ENCODE results near the gene TNXB.
"Not testable (repeated sequence)": the region's sequence is repeated elsewhere in the genome, so short reads cannot be mapped to it uniquely, and the experiment has no call there.

TNXB gene

GRCh38 chr6:32039321-32040274 is 69.5 kb downstream of the TNXB start:
- DNase-seq (ENCODE audit: low spot score) = not testable (repeated sequence)

GRCh38 chr6:32038878-32039277 is 70.3 kb downstream of the TNXB start:
- not testable (repeated sequence) for DNase-seq (ENCODE audit: low spot score)

- not testable (repeated sequence) for DNase-seq (ENCODE audit: low spot score)
Measured at GRCh38 chr6:32037598-32038524, 71.3 kb downstream of the TNXB start, which contains the start of gene CYP21A2. CYP21A2 (plus strand) TSS chr6:32038415; CDS start chr6:32038423, 8 bp downstream.

DNA sequence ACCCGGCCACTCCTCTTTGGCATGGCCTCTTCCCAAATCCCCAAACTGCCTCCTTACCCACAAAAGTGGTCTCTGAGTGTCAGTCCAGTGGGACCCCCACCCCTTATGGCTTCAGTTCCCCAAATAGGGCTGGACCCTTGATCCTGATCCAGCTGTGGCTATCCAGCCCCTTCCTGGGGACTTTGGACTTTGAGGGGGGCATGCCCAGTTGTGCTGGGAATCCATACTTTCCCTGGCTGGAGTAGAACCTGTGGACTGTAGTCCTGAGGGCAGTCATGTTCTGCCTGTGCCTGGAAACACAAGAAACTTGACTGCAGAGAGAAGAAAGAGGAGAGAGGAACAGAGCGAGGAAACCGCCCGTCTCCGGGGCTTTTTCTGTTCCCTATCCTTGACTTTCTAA is 72.0 kb downstream of the TNXB start:
- DNase-seq (ENCODE audit: low spot score) = not testable (repeated sequence)

DNA sequence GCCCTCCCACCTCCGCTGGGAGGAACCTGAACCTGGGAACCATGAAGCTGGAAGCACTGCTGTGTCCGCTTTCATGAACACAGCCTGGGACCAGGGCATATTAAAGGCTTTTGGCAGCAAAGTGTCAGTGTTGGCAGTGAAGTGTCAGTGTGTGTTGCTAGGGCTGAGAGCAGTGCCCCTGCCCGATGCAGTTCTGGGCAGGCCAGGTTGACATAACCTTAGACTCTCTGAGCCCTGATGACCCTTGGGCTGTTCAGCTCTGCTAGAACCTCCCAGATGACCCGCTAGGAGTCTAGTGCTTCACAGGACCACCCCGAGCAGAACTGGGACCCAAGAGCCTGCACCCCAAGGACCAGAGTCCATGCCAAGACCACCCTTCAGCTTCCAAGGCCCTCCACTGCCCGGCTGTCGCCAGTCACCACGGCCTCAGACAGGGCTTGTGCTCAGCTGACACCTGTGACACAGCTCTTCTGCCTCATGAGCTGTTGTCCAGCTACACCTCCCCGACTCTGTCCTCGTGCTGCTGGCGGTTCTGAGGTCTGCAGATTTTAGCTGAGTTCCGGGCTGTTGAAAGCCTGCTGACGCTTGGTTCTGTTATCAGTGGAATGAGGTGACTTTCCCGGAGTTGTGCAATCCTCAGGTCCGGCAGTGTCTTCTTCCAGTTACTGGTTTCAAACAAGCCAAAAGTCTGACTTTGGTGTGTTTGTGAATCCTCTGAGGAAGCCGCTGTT is 73.7 kb downstream of the TNXB start:
- DNase-seq (ENCODE audit: low spot score) = not testable (repeated sequence)

DNA sequence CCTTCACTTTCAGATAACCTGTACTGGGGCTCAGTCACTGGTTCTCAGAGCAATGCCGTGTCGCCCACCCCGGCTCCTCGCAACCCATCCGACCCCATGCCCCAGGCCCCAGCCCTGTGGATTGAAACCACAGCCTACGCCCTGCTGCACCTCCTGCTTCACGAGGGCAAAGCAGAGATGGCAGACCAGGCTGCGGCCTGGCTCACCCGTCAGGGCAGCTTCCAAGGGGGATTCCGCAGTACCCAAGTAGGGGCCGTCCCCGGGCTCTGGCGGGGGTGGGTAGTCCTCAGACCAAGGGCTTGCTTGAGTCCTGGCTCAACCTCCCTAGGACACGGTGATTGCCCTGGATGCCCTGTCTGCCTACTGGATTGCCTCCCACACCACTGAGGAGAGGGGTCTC is 79.6 kb downstream of the TNXB start:
- DNase-seq (ENCODE audit: low spot score) = not testable (repeated sequence)

DNA sequence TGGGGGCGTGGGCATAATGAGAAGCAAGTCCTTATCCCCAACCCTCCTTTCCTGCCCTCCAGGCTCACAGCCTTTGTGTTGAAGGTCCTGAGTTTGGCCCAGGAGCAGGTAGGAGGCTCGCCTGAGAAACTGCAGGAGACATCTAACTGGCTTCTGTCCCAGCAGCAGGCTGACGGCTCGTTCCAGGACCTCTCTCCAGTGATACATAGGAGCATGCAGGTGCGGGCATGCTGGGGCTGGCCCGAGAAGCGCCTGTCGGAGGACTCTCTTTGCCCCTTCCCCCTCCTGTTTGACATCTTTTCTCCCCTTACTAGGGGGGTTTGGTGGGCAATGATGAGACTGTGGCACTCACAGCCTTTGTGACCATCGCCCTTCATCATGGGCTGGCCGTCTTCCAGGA is 80.5 kb downstream of the TNXB start:
- not testable (repeated sequence) for DNase-seq (ENCODE audit: low spot score)

DNA sequence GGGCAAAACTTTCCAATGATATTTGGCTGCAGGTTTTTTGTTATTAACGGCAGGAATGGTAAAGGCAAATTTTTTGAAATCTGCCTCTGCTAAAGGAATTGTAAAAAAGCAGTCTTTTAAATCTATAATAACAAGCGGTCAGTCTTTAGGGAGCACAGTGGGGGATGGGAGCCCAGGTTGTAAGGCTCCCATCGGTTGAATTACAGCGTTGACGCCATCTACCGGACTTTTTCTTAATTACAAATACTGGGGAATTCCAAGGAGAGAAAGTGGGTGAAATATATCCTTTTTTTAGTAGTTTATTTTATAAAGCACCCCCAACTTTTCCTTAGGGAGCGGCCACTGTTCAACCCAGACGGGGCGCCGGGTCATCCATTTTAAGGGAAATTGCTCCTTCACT is 87.0 kb downstream of the TNXB start:
- not testable (repeated sequence) for DNase-seq (ENCODE audit: low spot score)

DNA sequence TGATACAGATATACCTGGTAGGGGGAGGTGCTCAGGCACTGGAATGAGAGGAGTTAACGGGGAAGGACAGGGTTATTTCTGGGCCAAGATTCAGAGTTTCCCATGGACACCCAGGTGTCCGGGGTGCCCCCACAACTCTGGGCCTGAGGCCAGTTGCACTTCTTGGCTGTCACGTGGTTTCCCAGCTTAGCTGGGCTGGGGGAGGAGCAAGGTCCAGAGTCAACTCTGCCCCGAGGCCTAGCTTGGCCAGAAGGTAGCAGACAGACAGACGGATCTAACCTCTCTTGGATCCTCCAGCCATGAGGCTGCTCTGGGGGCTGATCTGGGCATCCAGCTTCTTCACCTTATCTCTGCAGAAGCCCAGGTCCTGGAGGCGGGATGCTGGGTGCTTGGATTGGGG is 94.6 kb downstream of the TNXB start, which contains the start of gene C4B:
TSS of gene C4B (plus strand) at position 249 of the 400 bp plus-strand sequence. CDS start at position 300, 51 bp downstream.
- not testable (repeated sequence) for DNase-seq (ENCODE audit: low spot score)

DNA sequence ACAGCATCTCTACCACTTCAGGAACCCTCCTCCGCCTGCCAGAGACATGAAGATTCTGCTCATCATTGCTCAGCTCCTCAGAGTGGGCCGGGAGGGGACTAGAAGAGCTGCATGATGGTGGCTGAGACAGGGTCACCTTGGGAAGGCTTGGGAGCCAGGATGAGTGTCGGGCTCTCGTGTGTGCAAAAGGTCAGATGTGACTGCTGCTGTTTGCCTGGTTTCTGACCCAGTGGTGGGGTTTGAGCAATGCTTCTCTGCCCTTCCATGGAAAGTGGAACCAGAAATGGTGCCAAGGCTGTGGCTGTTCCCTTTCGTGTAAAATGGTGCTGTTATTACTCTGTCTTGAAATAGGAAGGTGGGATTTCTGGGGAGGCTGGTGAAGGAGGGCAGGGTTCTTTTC is 95.4 kb downstream of the TNXB start:
- DNase-seq (ENCODE audit: low spot score) = not testable (repeated sequence)

DNA sequence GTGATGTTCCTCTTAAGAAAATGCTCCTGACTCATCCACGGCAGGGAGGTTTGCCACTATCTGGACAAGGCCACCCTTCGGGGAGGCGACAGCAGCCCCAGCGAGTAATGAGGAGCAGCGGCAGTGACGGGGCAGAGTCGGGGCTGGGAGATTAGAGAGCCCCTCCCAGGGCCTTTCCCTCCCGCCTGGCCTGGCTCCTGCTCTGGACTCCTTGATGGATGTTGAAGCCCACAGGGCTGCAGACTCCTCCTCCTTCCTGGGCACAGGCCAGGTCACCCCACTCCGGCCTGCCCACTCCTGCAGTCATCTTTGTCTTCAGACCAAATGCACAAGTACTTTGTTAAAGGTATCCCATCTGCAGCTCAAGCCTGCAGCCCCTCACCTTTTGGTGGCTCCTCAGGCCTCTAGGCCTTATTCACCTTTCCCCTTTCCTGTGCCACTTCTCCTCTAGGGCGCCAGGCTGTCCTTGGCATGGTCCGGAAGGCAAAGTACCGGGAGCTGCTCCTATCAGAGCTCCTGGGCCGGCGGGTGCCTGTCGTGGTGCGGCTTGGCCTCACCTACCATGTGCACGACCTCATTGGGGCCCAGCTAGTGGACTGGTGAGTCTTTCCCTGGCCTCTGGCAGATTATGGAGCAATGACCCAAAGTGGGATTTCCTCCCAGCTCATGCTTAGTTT is 96.1 kb downstream of the TNXB start:
- not testable (repeated sequence) for DNase-seq (ENCODE audit: low spot score)

DNA sequence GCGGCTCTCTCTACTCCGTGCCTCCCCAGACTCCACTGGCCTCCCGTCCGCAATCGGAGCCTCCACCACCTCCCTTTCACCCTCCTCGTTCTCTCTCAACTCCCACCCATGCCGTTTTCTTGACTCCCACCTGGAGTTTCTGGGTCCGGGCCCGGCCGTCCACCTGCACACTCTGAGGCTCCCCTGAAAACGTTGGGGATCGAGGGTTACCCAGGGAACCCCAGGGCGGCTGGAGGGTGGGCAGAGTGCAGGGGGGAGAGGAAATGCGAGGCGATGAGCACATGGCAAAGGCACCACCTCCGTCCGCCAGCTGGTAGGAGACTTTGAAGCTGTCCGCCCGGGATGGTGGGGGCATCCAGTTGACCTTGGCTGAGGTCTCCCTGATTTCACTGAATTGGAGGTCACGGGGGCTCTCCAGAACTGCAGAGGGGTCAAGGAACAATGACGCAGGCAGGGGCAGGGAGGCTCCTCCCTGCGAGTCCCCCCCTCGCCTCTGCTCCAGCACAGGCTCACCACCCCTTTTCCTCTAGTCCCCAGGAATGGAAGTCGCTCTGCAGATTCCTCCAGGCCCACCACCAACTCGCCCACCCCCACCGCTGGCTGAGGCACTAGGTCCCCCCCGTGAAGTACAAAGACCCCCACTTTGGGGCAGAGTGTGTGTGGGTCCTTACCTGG is 98.1 kb downstream of the TNXB start:
- DNase-seq (ENCODE audit: low spot score) = not testable (repeated sequence)

- DNase-seq (ENCODE audit: low spot score) = not testable (repeated sequence)
Measured at GRCh38 chr6:32009537-32009936, 99.6 kb downstream of the TNXB start.

GRCh38 chr6:32008616-32009015 is 100.5 kb downstream of the TNXB start:
- DNase-seq (ENCODE audit: low spot score) = not testable (repeated sequence)

DNA sequence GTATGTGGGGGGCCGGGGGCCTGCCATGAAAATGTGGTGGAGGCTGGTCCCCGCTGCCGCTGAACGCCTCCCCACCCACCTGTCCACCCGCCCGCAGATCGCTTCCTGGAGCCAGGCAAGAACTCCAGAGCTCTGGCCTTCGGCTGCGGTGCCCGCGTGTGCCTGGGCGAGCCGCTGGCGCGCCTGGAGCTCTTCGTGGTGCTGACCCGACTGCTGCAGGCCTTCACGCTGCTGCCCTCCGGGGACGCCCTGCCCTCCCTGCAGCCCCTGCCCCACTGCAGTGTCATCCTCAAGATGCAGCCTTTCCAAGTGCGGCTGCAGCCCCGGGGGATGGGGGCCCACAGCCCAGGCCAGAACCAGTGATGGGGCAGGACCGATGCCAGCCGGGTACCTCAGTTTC is 101.1 kb downstream of the TNXB start:
- not testable (repeated sequence) for DNase-seq (ENCODE audit: low spot score)

DNA sequence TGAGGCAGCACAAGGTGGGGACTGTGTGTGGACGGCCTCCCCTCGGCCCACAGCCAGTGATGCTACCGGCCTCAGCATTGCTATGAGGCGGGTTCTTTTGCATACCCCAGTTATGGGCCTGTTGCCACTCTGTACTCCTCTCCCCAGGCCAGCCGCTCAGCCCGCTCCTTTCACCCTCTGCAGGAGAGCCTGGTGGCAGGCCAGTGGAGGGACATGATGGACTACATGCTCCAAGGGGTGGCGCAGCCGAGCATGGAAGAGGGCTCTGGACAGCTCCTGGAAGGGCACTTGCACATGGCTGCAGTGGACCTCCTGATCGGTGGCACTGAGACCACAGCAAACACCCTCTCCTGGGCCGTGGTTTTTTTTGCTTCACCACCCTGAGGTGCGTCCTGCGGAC is 102.1 kb downstream of the TNXB start:
- DNase-seq (ENCODE audit: low spot score) = not testable (repeated sequence)

GRCh38 chr6:32005991-32006529 is 103.1 kb downstream of the TNXB start:
- DNase-seq (ENCODE audit: low spot score) = not testable (repeated sequence)

DNA sequence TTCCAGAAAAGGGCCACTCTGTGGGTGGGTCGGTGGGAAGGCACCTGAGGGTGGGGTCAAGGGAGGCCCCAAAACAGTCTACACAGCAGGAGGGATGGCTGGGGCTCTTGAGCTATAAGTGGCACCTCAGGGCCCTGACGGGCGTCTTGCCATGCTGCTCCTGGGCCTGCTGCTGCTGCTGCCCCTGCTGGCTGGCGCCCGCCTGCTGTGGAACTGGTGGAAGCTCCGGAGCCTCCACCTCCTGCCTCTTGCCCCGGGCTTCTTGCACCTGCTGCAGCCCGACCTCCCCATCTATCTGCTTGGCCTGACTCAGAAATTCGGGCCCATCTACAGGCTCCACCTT is 103.6 kb downstream of the TNXB start:
- not testable (repeated sequence) for DNase-seq (ENCODE audit: low spot score)

DNA sequence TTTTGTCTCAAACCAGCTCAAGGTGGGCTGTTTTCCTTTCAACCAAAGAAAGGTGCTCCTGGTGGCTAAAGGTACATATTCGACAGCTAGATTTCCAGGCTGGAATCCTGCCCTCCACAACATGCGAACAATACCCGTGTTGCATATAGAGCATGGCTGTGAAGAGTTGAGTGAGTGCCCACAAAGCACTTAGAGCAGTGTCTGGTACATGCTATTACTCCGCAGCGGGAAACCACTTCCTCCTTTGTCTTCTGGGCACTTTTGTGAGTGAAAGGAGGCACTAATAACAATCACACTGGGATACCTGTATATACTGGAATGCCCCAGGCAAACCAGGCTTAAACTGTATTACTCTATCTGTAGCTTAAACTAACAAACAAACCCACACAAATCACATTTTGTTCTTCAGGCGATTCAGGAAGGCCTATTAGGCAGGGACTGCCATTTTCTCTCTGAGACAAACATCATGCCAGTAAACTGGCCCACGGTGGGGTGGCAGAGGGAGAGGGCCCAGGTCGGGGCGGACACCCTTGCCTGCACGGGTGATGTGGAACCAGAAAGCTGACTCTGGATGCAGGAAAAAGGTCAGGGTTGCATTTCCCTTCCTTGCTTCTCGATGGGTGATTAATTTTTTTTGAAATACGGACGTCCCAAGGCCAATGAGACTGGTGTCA is 104.1 kb downstream of the TNXB start:
- DNase-seq (ENCODE audit: low spot score) = not testable (repeated sequence)

DNA sequence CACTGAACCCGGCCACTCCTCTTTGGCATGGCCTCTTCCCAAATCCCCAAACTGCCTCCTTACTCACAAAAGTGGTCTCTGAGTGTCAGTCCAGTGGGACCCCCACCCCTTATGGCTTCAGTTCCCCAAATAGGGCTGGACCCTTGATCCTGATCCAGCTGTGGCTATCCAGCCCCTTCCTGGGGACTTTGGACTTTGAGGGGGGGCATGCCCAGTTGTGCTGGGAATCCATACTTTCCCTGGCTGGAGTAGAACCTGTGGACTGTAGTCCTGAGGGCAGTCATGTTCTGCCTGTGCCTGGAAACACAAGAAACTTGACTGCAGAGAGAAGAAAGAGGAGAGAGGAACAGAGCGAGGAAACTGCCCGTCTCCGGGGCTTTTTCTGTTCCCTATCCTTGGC is 104.7 kb downstream of the TNXB start:
- not testable (repeated sequence) for DNase-seq (ENCODE audit: low spot score)

All from LoVo (cell line).